H9 (cell line): Measurements from ENCODE around the gene LAMTOR4. TPM values are rescaled to one million over a fixed set of nuclear protein-coding genes. Genes with fewer than 3 reads are reported as not detected.

Source experiments
- DNase-seq: peaks from one replicate; pipeline ENCODE4 v3.0.0-alpha.2; 2017
- H2AFZ ChIP-seq: one replicate; pipeline ENCODE4 v1.6.1; 2013; ENCODE audit warnings: mild to moderate bottlenecking, low read length, control low read depth, moderate library complexity
- H2AK5ac ChIP-seq: 2 replicates; pipeline ENCODE4 v1.6.1; 2013; ENCODE audit warnings: low read length, control low read depth, mixed read lengths; ENCODE audit not compliant: insufficient read length
- H2BK120ac ChIP-seq: one replicate; pipeline ENCODE4 v1.6.1; 2013; ENCODE audit warnings: low read depth, mild to moderate bottlenecking, low read length, control low read depth, inconsistent platforms; ENCODE audit not compliant: poor library complexity, severe bottlenecking
- H2BK12ac ChIP-seq: 2 replicates; pipeline ENCODE4 v1.6.1; 2013; ENCODE audit warnings: low read length, control low read depth, mixed read lengths, low read depth; ENCODE audit not compliant: insufficient read length
- H2BK15ac ChIP-seq: 2 replicates; pipeline ENCODE4 v1.6.1; 2013; ENCODE audit warnings: low read depth, low read length, control low read depth
- H2BK20ac ChIP-seq: one replicate; pipeline ENCODE4 v1.6.1; 2013; ENCODE audit warnings: low read depth, mild to moderate bottlenecking, low read length, control low read depth, inconsistent platforms; ENCODE audit not compliant: poor library complexity, severe bottlenecking
- H2BK5ac ChIP-seq: 2 replicates; pipeline ENCODE4 v1.6.1; 2013; ENCODE audit warnings: low read length, control low read depth, mixed read lengths; ENCODE audit not compliant: insufficient read length
- H3K14ac ChIP-seq: 2 replicates; pipeline ENCODE4 v1.6.1; 2013; ENCODE audit warnings: low read length, control low read depth; ENCODE audit not compliant: insufficient read depth
- H3K18ac ChIP-seq: 2 replicates; pipeline ENCODE4 v1.6.1; 2013; ENCODE audit warnings: low read depth, mild to moderate bottlenecking, mixed read lengths, low read length, control low read depth; ENCODE audit not compliant: insufficient read length
- H3K23ac ChIP-seq: 2 replicates; pipeline ENCODE4 v1.6.1; 2013; ENCODE audit warnings: low read length, control low read depth, mixed read lengths, low read depth; ENCODE audit not compliant: insufficient read length
- H3K23me2 ChIP-seq: 2 replicates; pipeline ENCODE4 v1.6.1; 2013; ENCODE audit warnings: low read depth, mild to moderate bottlenecking, mixed read lengths, low read length, control low read depth; ENCODE audit not compliant: insufficient read length, poor library complexity, severe bottlenecking
- H3K27ac ChIP-seq: 2 replicates; pipeline ENCODE4 v1.5.1; 2013; ENCODE audit warnings: low read length, control low read depth, mixed read lengths, low read depth; ENCODE audit not compliant: insufficient read length
- H3K27me3 ChIP-seq: 2 replicates; pipeline ENCODE4 v1.6.1; 2013; ENCODE audit warnings: low read length, control low read depth, inconsistent platforms; ENCODE audit not compliant: insufficient read depth
- H3K4ac ChIP-seq: 2 replicates; pipeline ENCODE4 v1.6.1; 2013; ENCODE audit warnings: low read depth, mild to moderate bottlenecking, control low read depth, inconsistent platforms, low read length, moderate library complexity
- H3K4me1 ChIP-seq: 2 replicates; pipeline ENCODE4 v1.6.1; 2013; ENCODE audit warnings: low read length, control low read depth, inconsistent platforms; ENCODE audit not compliant: insufficient read depth
- H3K4me2 ChIP-seq: 2 replicates; pipeline ENCODE4 v1.6.1; 2013; ENCODE audit warnings: low read length, control low read depth, mixed read lengths; ENCODE audit not compliant: insufficient read length, insufficient read depth
- H3K56ac ChIP-seq: 2 replicates; pipeline ENCODE4 v1.6.1; 2013; ENCODE audit warnings: low read depth, mild to moderate bottlenecking, mixed read lengths, low read length, control low read depth; ENCODE audit not compliant: insufficient read length
- H3K79me1 ChIP-seq: 2 replicates; pipeline ENCODE4 v1.6.1; 2013; ENCODE audit warnings: low read depth, mild to moderate bottlenecking, moderate library complexity, low read length, control low read depth, inconsistent platforms; ENCODE audit not compliant: insufficient read depth, poor library complexity, severe bottlenecking
- H3K79me2 ChIP-seq: 2 replicates; pipeline ENCODE4 v1.6.1; 2013; ENCODE audit warnings: low read length, control low read depth, inconsistent platforms; ENCODE audit not compliant: insufficient read depth
- H3K9ac ChIP-seq: 2 replicates; pipeline ENCODE4 v1.6.1; 2013; ENCODE audit warnings: low read length, control low read depth, mixed read lengths; ENCODE audit not compliant: insufficient read length; ENCODE audit errors: extremely low read depth
- H3K9me3 ChIP-seq: one replicate; pipeline ENCODE4 v1.6.1; 2013; ENCODE audit warnings: low read depth, low read length, inconsistent platforms; ENCODE audit not compliant: control insufficient read depth
- H3T11ph ChIP-seq: one replicate; pipeline ENCODE4 v1.6.1; 2013; ENCODE audit warnings: mild to moderate bottlenecking, low read length, control low read depth, inconsistent platforms
- H4K20me1 ChIP-seq: one replicate; pipeline ENCODE4 v1.6.1; 2013; ENCODE audit not compliant: control insufficient read depth, insufficient read length, insufficient read depth
- H4K5ac ChIP-seq: 2 replicates; pipeline ENCODE4 v1.6.1; 2013; ENCODE audit warnings: low read depth, mild to moderate bottlenecking, mixed read lengths, low read length, control low read depth; ENCODE audit not compliant: insufficient read length
- H4K8ac ChIP-seq: replicated peaks from 2 replicates; pipeline ENCODE4 v1.6.1; 2013; ENCODE audit warnings: low read length, control low read depth, mixed read lengths, low read depth; ENCODE audit not compliant: insufficient read length
- H4K91ac ChIP-seq: 2 replicates; pipeline ENCODE4 v1.6.1; 2013; ENCODE audit warnings: low read depth, mild to moderate bottlenecking, moderate library complexity, mixed read lengths, low read length, control low read depth; ENCODE audit not compliant: insufficient read length
- H3K27ac Mint-ChIP-seq, 3 experiments: 2 replicates in 2 of 3; 3 replicates in 1 of 3; pipeline ENCODE4 v1.8.0; 2020 to 2021; ENCODE audit warnings: mixed read lengths in 3 of 3, mild to moderate bottlenecking in 1 of 3, moderate library complexity in 1 of 3
- H3K27me3 Mint-ChIP-seq: 2 replicates; pipeline ENCODE4 v1.8.0; 2021; ENCODE audit warnings: low read depth, mild to moderate bottlenecking, moderate library complexity, mixed read lengths
- H3K36me3 Mint-ChIP-seq, 3 experiments: 2 replicates in 2 of 3; 3 replicates in 1 of 3; pipeline ENCODE4 v1.8.0; 2020 to 2021; ENCODE audit warnings: low read depth in 3 of 3, mixed read lengths in 3 of 3; ENCODE audit not compliant: insufficient read depth in 1 of 3
- H3K4me1 Mint-ChIP-seq, 2 experiments: 2 replicates each; pipeline ENCODE4 v1.8.0; 2020; ENCODE audit warnings: mixed read lengths in 2 of 2
- H3K4me3 Mint-ChIP-seq, 2 experiments: 2 replicates in 1 of 2; 3 replicates in 1 of 2; pipeline ENCODE4 v1.8.0; 2020 to 2021; ENCODE audit warnings: mild to moderate bottlenecking in 2 of 2, mixed read lengths in 2 of 2, moderate library complexity in 1 of 2
- H3K9me3 Mint-ChIP-seq, 2 experiments: 2 replicates in 1 of 2; 3 replicates in 1 of 2; pipeline ENCODE4 v1.8.0; 2020; ENCODE audit warnings: mild to moderate bottlenecking in 2 of 2, mixed read lengths in 2 of 2, moderate library complexity in 1 of 2
- CTCF ChIP-seq: fragments of 200-600 bp; sonication (generic); conservative IDR thresholded peaks from 3 replicates; pipeline ENCODE4 v1.8.0; 2021; ENCODE audit warnings: antibody characterized with exemption, mild to moderate bottlenecking
- WGBS: extraction: QIAGEN DNeasy Blood & Tissue Kit; methylation state at CpG from one replicate; pipeline ENCODE4 v1.1.7; 2013; ENCODE audit warnings: missing lambda C conversion rate, low lambda C conversion rate, mixed read lengths; ENCODE audit not compliant: insufficient read length; ENCODE audit errors: extremely low coverage; 5-methylcytosine and 5-hydroxymethylcytosine counted together
- total RNA-seq: library from RNA; stranded (reverse); gene quantifications from 2 replicates; pipeline ENCODE4 v1.2.1, GENCODE V29; 2021

Gene LAMTOR4
- total RNA-seq, 1 experiment from 2014 or later, result 179 TPM

GRCh38 chr7:100166317-100166940 lies 17.7 kb downstream of the LAMTOR4 start:
- no peak overlapping the region for H2BK5ac ChIP-seq
- no peak overlapping the region for H2BK20ac ChIP-seq
- no peak overlapping the region for H3K27ac ChIP-seq
- no peak for DNase-seq
- H4K20me1 ChIP-seq, result no peaks in the 10 kb centered on the region
- H4K91ac ChIP-seq, result no peak overlapping the region
- no peak overlapping the region for H2BK15ac ChIP-seq
- H3K27ac Mint-ChIP-seq, result no peak overlapping the region; a peak in 1 of 7 replicates
- peaks cover 10% of the 10 kb centered on the region for H3K4me1 ChIP-seq
- H3K9ac ChIP-seq, result no peak overlapping the region
- peaks cover 30% of the 10 kb centered on the region for H3K27me3 Mint-ChIP-seq
- no peak overlapping the region for H3K23ac ChIP-seq
- peaks cover 3 to 11% (median 4%) of the 10 kb centered on the region in 3 experiments; a peak in 3 of 7 replicates for H3K36me3 Mint-ChIP-seq
- H3K23me2 ChIP-seq, result peaks cover 11% of the 10 kb centered on the region
- no peak overlapping the region for H4K5ac ChIP-seq
- no peak overlapping the region; the same call in 1 of the 2 replicates for H3K14ac ChIP-seq
- no peak overlapping the region for H2AFZ ChIP-seq
- H2BK12ac ChIP-seq, result no peak overlapping the region
- H3K56ac ChIP-seq, result no peak overlapping the region
- H3K4me2 ChIP-seq, result no peak overlapping the region
- H3K79me1 ChIP-seq, result no peaks in the 10 kb centered on the region
- no peak for TF ChIP-seq CTCF
- H3T11ph ChIP-seq, result no peak overlapping the region
- H3K79me2 ChIP-seq, result no peaks in the 10 kb centered on the region
- peak overlapping the region in 1 of 2 experiments; percentile 53; a peak in 1 of 5 replicates for H3K4me3 Mint-ChIP-seq
- H3K18ac ChIP-seq, result no peak overlapping the region
- H3K27me3 ChIP-seq, result no peaks in the 10 kb centered on the region; the same call in 1 of the 2 replicates
- peaks cover 43 to 55% of the 10 kb centered on the region in 2 experiments for H3K4me1 Mint-ChIP-seq
- H2BK120ac ChIP-seq, result no peak overlapping the region
- H3K9me3 Mint-ChIP-seq, result no peaks in the 10 kb centered on the region; a peak in 1 of 5 replicates
- no peak overlapping the region for H4K8ac ChIP-seq
- no peak overlapping the region for H2AK5ac ChIP-seq
- no peaks in the 10 kb centered on the region for H3K9me3 ChIP-seq
- no CpG with 5 or more reads among the region's 16 CpGs for WGBS
- H3K4ac ChIP-seq, result no peak overlapping the region
